Measurements from ENCODE around the gene ZFYVE19.

- TF ChIP-seq, protein P1, sequence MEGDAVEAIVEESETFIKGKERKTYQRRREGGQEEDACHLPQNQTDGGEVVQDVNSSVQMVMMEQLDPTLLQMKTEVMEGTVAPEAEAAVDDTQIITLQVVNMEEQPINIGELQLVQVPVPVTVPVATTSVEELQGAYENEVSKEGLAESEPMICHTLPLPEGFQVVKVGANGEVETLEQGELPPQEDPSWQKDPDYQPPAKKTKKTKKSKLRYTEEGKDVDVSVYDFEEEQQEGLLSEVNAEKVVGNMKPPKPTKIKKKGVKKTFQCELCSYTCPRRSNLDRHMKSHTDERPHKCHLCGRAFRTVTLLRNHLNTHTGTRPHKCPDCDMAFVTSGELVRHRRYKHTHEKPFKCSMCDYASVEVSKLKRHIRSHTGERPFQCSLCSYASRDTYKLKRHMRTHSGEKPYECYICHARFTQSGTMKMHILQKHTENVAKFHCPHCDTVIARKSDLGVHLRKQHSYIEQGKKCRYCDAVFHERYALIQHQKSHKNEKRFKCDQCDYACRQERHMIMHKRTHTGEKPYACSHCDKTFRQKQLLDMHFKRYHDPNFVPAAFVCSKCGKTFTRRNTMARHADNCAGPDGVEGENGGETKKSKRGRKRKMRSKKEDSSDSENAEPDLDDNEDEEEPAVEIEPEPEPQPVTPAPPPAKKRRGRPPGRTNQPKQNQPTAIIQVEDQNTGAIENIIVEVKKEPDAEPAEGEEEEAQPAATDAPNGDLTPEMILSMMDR (conservative IDR thresholded peaks at IDR 0.05 in 1 of 2, IDR thresholded peaks at IDR 0.05 in 1 of 2; ENCODE audit: low read depth in 1 of 2, low read length in 2 of 2): no peak
- no peak for TF ChIP-seq EZH2 (IDR thresholded peaks at IDR 0.05; ENCODE audit: low read length, missing control alignments)
Observed at GRCh38 chr15:40785814-40786213, 21.1 kb upstream of the ZFYVE19 start.

All from fibroblast of lung (primary cell).